Spinal cord (tissue), 10 donors: ENCODE data around the gene TCTN1. TPM values are rescaled to one million over a fixed set of nuclear protein-coding genes. Genes with fewer than 3 reads are reported as not detected.
A peak's percentile ranks its signal among the peaks of the same experiment; 100 is the strongest.

Experiments
- DNase-seq, 6 donors: peaks; one replicate each; pipeline versions ENCODE4 v3.0.0 to v3.0.0-alpha.2; 2013 to 2015; ENCODE audit warnings: low spot score in 6 of 6, low read depth in 4 of 6
- H3K27ac ChIP-seq: one replicate; pipeline ENCODE4 v1.5.1; 2013; ENCODE audit warnings: low read depth, low read length, control low read depth
- H3K27me3 ChIP-seq: one replicate; pipeline ENCODE4 v1.6.1; 2013; ENCODE audit warnings: low read length; ENCODE audit not compliant: control insufficient read depth, insufficient read depth
- H3K36me3 ChIP-seq: one replicate; pipeline ENCODE4 v1.6.1; 2013; ENCODE audit warnings: low read length; ENCODE audit not compliant: control insufficient read depth, insufficient read depth
- H3K4me1 ChIP-seq: one replicate; pipeline ENCODE4 v1.6.1; 2013; ENCODE audit warnings: low read length; ENCODE audit not compliant: control insufficient read depth, insufficient read depth
- H3K4me3 ChIP-seq: one replicate; pipeline ENCODE4 v1.5.1; 2013; ENCODE audit warnings: low read depth, low read length, control low read depth
- H3K9me3 ChIP-seq: one replicate; pipeline ENCODE4 v1.6.1; 2013; ENCODE audit warnings: low read length; ENCODE audit not compliant: control insufficient read depth, insufficient read depth
- WGBS: methylation state at CpG from one replicate; pipeline ENCODE4 v1.1.5; 2013; ENCODE audit warnings: missing lambda C conversion rate; ENCODE audit not compliant: insufficient coverage; 5-methylcytosine and 5-hydroxymethylcytosine counted together
- polyA plus RNA-seq, 2 donors: library from polyadenylated mRNA; unstranded; fragments of 120-200 nt; gene quantifications; one replicate each; pipeline ENCODE4 v1.2.1, GENCODE V29; 2013; ENCODE audit not compliant: insufficient read length in 2 of 2
- total RNA-seq, 2 donors: library from RNA; depleted of rRNA in 1 of 2; stranded (reverse); fragments of 120-200 nt in 1 of 2; fragments of >200 nt in 1 of 2; gene quantifications; one replicate each; pipeline versions ENCODE4 v1.2.3 to v1.2.4, GENCODE V29; 2013 to 2014
- donor health status: healthy.

TCTN1 gene
- total and polyA plus RNA-seq, 4 donors, result 48.1 to 106 (median 65.0) TPM

DNA sequence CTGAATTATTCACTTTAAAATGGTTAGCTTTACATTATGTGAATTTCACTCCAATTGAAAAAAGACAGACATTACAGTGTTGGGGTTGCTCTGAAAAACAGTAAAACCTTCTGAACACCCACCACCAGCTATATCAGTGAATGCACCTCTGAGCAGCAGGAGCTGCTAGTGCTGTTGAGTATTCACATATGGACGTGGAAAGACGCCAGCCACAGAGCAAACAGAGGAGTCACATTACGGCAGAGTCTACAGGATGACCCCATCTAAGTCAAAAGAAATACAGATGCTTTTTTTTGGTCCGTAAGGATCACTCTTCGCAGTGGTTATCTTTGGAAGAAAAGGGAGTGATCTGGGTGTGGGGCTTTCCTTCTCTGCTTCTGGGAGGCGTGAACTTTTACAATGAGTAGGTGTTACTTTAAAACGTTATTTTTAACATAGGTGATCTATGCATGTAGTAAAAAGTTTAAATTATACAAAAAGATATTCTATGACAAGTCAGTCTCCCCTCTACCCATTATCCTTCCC lies 70.4 kb downstream of the TCTN1 start:
- no peak overlapping the region for H3K27ac ChIP-seq
- DNase-seq, result no peak

DNA sequence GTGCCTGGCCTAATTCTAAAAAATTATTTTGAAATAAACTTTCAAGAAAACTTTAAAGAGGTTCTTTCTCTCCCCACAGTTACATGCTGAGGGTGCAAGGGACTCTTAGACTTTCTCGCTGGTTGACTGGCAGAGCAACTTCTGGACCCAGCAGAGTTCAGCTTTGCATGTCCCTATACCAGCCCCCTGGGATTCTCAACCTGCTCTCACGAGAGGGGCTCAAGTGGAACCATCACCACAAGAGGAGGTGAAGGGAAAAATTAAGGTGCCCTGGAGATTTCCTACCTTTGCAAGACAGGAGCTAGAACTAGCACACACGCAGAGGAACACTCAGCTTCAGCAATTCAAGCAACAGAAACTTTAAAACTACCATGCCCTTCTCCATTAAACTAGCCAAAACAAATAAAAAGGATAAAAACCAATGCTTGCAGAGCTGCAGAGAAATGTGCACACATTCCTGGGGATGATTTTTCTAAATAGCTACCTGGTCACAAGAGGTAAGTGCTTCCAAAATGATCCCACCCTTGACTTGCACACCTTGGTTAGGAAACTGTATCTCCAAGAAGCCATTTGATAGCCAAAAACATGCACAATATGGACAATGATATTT lies 72.5 kb downstream of the TCTN1 start:
- H3K36me3 ChIP-seq, result peaks cover 4% of the 10 kb centered on the region
- no peak overlapping the region for H3K27ac ChIP-seq
- no peak overlapping the region for H3K4me3 ChIP-seq
- no peak for DNase-seq
- WGBS, result 100% methylated on average over 1 of the region's 3 CpGs
- peaks cover 2% of the 10 kb centered on the region for H3K27me3 ChIP-seq
- no peaks in the 10 kb centered on the region for H3K9me3 ChIP-seq
- peaks cover 18% of the 10 kb centered on the region for H3K4me1 ChIP-seq

More for the DNA sequence above, 70.4 kb downstream of the TCTN1 start:
- no peaks in the 10 kb centered on the region for H3K9me3 ChIP-seq
- no peak overlapping the region for H3K4me3 ChIP-seq
- peaks cover 2% of the 10 kb centered on the region for H3K27me3 ChIP-seq
- H3K4me1 ChIP-seq, result peaks cover 11% of the 10 kb centered on the region
- peaks cover 4% of the 10 kb centered on the region for H3K36me3 ChIP-seq
- 64% methylated on average over 5 of the region's 7 CpGs for WGBS

DNA sequence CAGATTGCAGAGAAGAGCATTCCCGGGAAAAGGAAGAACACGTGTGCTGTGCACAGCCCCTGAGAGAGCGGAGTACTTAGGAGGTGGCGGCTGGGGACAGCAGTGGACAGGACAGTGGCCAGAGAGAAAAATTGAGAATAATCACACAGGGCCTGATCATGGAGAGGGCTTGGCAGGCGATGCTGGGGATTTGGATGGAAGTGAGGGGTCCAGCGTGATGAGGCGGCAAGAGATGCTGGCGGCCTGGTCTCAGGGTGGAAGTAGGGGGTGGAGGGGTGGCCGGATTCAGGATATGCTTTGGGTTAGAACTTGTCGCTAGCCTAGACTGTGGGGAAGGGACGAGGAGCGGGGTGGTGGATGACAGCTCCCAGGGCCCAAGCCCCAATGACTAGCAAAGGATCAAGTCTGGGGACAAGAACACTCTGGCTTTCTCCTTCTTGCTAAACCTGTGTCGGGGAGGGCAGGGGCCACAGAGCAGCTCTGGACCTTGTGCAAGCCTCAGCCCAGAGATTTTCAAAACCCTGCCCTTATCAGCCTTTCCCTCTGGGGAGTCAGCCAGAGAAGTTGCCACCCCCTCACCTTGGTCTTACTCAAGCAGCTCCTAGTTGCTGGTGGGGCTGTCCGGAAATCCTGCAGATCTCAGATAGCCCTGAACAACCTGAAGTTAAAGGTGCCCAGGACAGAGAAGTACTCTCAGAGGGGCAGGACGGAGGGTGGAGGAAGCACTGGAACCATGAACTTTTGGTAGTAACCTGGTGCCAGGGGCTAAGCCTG lies 73.7 kb downstream of the TCTN1 start:
- H3K4me1 ChIP-seq, result peaks cover 18% of the 10 kb centered on the region
- H3K27ac ChIP-seq, result no peak overlapping the region
- WGBS, result 93% methylated on average over 12 of the region's 15 CpGs
- peaks cover 2% of the 10 kb centered on the region for H3K27me3 ChIP-seq
- H3K36me3 ChIP-seq, result peaks cover 4% of the 10 kb centered on the region
- no peak overlapping the region for H3K4me3 ChIP-seq
- DNase-seq, result no peak
- H3K9me3 ChIP-seq, result no peaks in the 10 kb centered on the region

DNA sequence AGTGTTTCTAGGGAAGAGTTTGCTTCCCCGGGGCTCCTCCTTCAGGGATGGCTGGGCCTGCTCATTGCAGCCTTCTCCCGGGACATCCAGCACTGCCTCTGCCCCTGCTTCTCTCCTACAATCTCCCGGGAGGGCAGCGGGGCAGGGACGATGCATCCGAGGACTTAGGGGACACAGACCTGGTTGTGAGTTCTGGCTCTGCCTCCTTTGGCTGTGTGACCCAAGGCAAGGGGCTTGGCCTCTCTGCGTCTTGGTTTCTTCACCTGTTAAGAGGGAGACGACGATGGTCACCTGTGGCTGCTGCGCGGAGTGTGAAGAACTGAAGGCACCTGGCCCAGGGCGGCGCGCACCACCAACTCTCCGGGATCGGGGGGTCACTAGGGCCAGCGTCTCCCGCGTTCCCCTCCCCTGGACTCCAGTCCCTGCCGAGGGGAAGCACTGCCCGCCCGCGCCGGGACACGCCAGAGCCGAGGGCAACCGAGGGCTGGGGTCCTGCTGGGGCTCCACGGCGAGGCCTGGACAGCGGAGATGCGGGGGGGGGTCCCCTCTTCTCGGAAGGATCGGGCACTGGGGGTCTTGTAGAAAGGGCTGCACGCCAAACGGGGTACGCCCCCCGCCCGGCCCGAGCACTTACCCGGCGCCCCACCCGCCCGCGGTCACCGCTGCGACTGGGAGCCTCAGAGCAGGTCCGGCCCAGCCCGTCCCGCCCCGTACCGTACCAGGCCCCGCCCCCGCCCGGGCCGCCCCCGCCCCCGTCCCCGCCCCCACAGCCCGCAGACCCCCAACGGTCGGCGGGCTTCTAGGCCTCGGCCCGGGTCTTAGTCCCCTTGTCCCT lies 74.7 kb downstream of the TCTN1 start, which contains the start of gene HVCN1:
Gene HVCN1 (minus strand): TSS at position 670 of the 835 bp plus-strand sequence. CDS start 5,870 bp downstream, outside the sequence.
- Histone ChIP-seq H3K9me3 (no peaks in the 10 kb centered on the region), H3K36me3 (peaks cover 4% of the 10 kb centered on the region), H3K27me3 (peaks cover 2% of the 10 kb centered on the region), H3K4me3 (peak within 1 kb of the TSS; percentile 61), H3K27ac (peak within 1 kb of the TSS; percentile 70), H3K4me1 (peaks cover 18% of the 10 kb centered on the region)
- DNase-seq, result no peak
- WGBS, result 5% methylated on average over 41 of the region's 64 CpGs

- peaks cover 2% of the 10 kb centered on the region for H3K27me3 ChIP-seq
- DNase-seq, result peak in 2 of 6 donors; percentile 39 to 74
- 6% methylated on average over 34 of the region's 38 CpGs for WGBS
- peaks cover 18% of the 10 kb centered on the region for H3K4me1 ChIP-seq
- no peaks in the 10 kb centered on the region for H3K9me3 ChIP-seq
- H3K27ac ChIP-seq, result peak overlapping the region; percentile 70
- H3K4me3 ChIP-seq, result peak overlapping the region; percentile 61
- peaks cover 4% of the 10 kb centered on the region for H3K36me3 ChIP-seq
These were observed 75.6 kb downstream of the TCTN1 start for GRCh38 chr12:110689281-110690126.

- Histone ChIP-seq H3K27ac (no peak overlapping the region), H3K4me1 (peaks cover 18% of the 10 kb centered on the region), H3K9me3 (no peaks in the 10 kb centered on the region), H3K27me3 (peaks cover 2% of the 10 kb centered on the region), H3K4me3 (no peak overlapping the region), H3K36me3 (peaks cover 4% of the 10 kb centered on the region)
- DNase-seq, result no peak
- WGBS, result 93% methylated on average over 2 of the region's 4 CpGs
These were observed 76.2 kb downstream of the TCTN1 start for GRCh38 chr12:110690127-110690430.

- Histone ChIP-seq H3K4me3 (no peak overlapping the region), H3K27ac (no peak overlapping the region), H3K36me3 (no peaks in the 10 kb centered on the region), H3K4me1 (peaks cover 16% of the 10 kb centered on the region), H3K9me3 (no peaks in the 10 kb centered on the region), H3K27me3 (no peaks in the 10 kb centered on the region)
- DNase-seq, result no peak
- 59% methylated on average over 4 of the region's 7 CpGs for WGBS
These were observed 79.8 kb downstream of the TCTN1 start for GRCh38 chr12:110693731-110694130.

GRCh38 chr12:110694330-110694901 lies 80.5 kb downstream of the TCTN1 start:
- no peak overlapping the region for H3K27ac ChIP-seq
- 71% methylated on average over 12 of the region's 12 CpGs for WGBS
- DNase-seq, result peak in 1 of 6 donors; percentile 9
- H3K9me3 ChIP-seq, result no peaks in the 10 kb centered on the region
- no peak overlapping the region for H3K4me3 ChIP-seq
- no peaks in the 10 kb centered on the region for H3K27me3 ChIP-seq
- H3K36me3 ChIP-seq, result no peaks in the 10 kb centered on the region
- H3K4me1 ChIP-seq, result peaks cover 17% of the 10 kb centered on the region
